MM.1S (cell line): Measurements from ENCODE around the gene DHX9.

Experiments used
- DNase-seq: peaks from one replicate; pipeline ENCODE4 v3.0.0-alpha.2; 2015
- H2AFZ ChIP-seq: fragments of 300-600 bp; sonication (generic); 2 replicates; pipeline ENCODE4 v1.6.0; 2016; ENCODE audit warnings: antibody characterized with exemption, low read length
- H3F3A ChIP-seq: fragments of 300-600 bp; sonication (generic); 2 replicates; pipeline ENCODE4 v1.6.1; 2016; ENCODE audit warnings: mild to moderate bottlenecking, antibody characterized with exemption, low read length, moderate library complexity, mixed read lengths; ENCODE audit not compliant: insufficient read depth
- H3K27ac ChIP-seq: fragments of 300-600 bp; sonication (generic); 2 replicates; pipeline ENCODE4 v1.5.1; 2016; ENCODE audit warnings: mild to moderate bottlenecking, low read length
- H3K27me3 ChIP-seq: fragments of 300-600 bp; sonication (generic); replicated peaks from 2 replicates; pipeline ENCODE4 v1.6.0; 2016; ENCODE audit warnings: low read length; ENCODE audit not compliant: insufficient read depth
- H3K36me3 ChIP-seq: fragments of 300-600 bp; sonication (generic); replicated peaks from 2 replicates; pipeline ENCODE4 v1.6.1; 2016; ENCODE audit warnings: mild to moderate bottlenecking, low read length, mixed read lengths; ENCODE audit not compliant: insufficient read depth
- H3K4me1 ChIP-seq: fragments of 300-600 bp; sonication (generic); 2 replicates; pipeline ENCODE4 v1.6.1; 2016; ENCODE audit warnings: low read length, mixed read lengths
- H3K4me2 ChIP-seq: fragments of 300-600 bp; sonication (generic); 2 replicates; pipeline ENCODE4 v1.6.0; 2016; ENCODE audit warnings: low read depth, low read length
- H3K4me3 ChIP-seq: fragments of 300-600 bp; sonication (generic); 2 replicates; pipeline ENCODE4 v1.5.1; 2016; ENCODE audit warnings: low read length, mixed read lengths
- H3K79me2 ChIP-seq: fragments of 300-600 bp; sonication (generic); 2 replicates; pipeline ENCODE4 v1.6.1; 2016; ENCODE audit warnings: mixed run types, low read length, mixed read lengths
- H3K9ac ChIP-seq: fragments of 300-600 bp; sonication (generic); 2 replicates; pipeline ENCODE4 v1.6.1; 2016; ENCODE audit warnings: low read length, mixed read lengths
- H3K9me2 ChIP-seq: fragments of 300-600 bp; sonication (generic); replicated peaks from 2 replicates; pipeline ENCODE4 v1.6.1; 2016; ENCODE audit warnings: mild to moderate bottlenecking, low read length, mixed read lengths; ENCODE audit not compliant: insufficient read depth
- H3K9me3 ChIP-seq: fragments of 300-600 bp; sonication (generic); replicated peaks from 2 replicates; pipeline ENCODE4 v1.6.1; 2016; ENCODE audit warnings: mild to moderate bottlenecking, low read length, mixed read lengths; ENCODE audit not compliant: insufficient read depth
- H4K20me1 ChIP-seq: fragments of 300-600 bp; sonication (generic); 2 replicates; pipeline ENCODE4 v1.6.1; 2016; ENCODE audit warnings: mild to moderate bottlenecking, low read length, moderate library complexity, mixed read lengths; ENCODE audit not compliant: insufficient read depth
- CTCF ChIP-seq: fragments of 300-600 bp; sonication (generic); IDR thresholded peaks from 2 replicates; pipeline ENCODE4 v1.5.1; 2016; ENCODE audit warnings: antibody characterized with exemption, low read length, mixed read lengths
- EZH2 ChIP-seq: fragments of 300-600 bp; sonication (generic); optimal IDR thresholded peaks from 2 replicates; pipeline ENCODE3; 2017; ENCODE audit warnings: low read depth, mild to moderate bottlenecking, antibody characterized with exemption, low read length, mixed read lengths
- EZH2phosphoT487 ChIP-seq: fragments of 300-600 bp; sonication (generic); IDR thresholded peaks from 2 replicates; pipeline ENCODE4 v1.6.1; 2018; ENCODE audit warnings: antibody characterized with exemption, low read length

The DHX9 gene

GRCh38 chr1:182909578-182909977 is 70.4 kb downstream of the DHX9 start:
- DNase-seq, result no peak
- H3K36me3 ChIP-seq, result no peaks in the 10 kb centered on the region
- no peaks in the 10 kb centered on the region for H3K9me2 ChIP-seq
- H3K79me2 ChIP-seq, result no peaks in the 10 kb centered on the region
- no peak overlapping the region for H3K4me3 ChIP-seq
- TF ChIP-seq EZH2phosphoT487, result no peak
- no peak for TF ChIP-seq EZH2
- TF ChIP-seq CTCF, result no peak
- H3K9ac ChIP-seq, result no peak overlapping the region
- no peaks in the 10 kb centered on the region for H3F3A ChIP-seq
- H3K9me3 ChIP-seq, result no peaks in the 10 kb centered on the region
- no peak overlapping the region for H3K4me2 ChIP-seq
- H4K20me1 ChIP-seq, result no peaks in the 10 kb centered on the region
- no peak overlapping the region for H3K27ac ChIP-seq
- H3K4me1 ChIP-seq, result no peaks in the 10 kb centered on the region
- no peaks in the 10 kb centered on the region for H3K27me3 ChIP-seq
- no peak overlapping the region for H2AFZ ChIP-seq

GRCh38 chr1:182910143-182910542 is 71.0 kb downstream of the DHX9 start:
- Histone ChIP-seq H3K79me2 (no peaks in the 10 kb centered on the region), H3K36me3 (no peaks in the 10 kb centered on the region), H3K4me3 (no peak overlapping the region), H2AFZ (no peak overlapping the region), H4K20me1 (no peaks in the 10 kb centered on the region), H3K9ac (no peak overlapping the region), H3F3A (no peaks in the 10 kb centered on the region), H3K4me2 (no peak overlapping the region), H3K27me3 (no peaks in the 10 kb centered on the region), H3K9me3 (no peaks in the 10 kb centered on the region), H3K27ac (no peak overlapping the region), H3K9me2 (no peaks in the 10 kb centered on the region), H3K4me1 (no peaks in the 10 kb centered on the region)
- DNase-seq, result no peak
- TF ChIP-seq EZH2phosphoT487 (no peak), EZH2 (no peak), CTCF (no peak)

- TF ChIP-seq CTCF, result no peak
- no peak for TF ChIP-seq EZH2phosphoT487
- no peak for TF ChIP-seq EZH2
- no peaks in the 10 kb centered on the region for H3K9me2 ChIP-seq
- H3K4me3 ChIP-seq, result no peak overlapping the region
- H3K9ac ChIP-seq, result no peak overlapping the region
- no peaks in the 10 kb centered on the region for H3K79me2 ChIP-seq
- H3K27me3 ChIP-seq, result no peaks in the 10 kb centered on the region
- no peaks in the 10 kb centered on the region for H3F3A ChIP-seq
- no peaks in the 10 kb centered on the region for H3K36me3 ChIP-seq
- no peaks in the 10 kb centered on the region for H3K9me3 ChIP-seq
- H2AFZ ChIP-seq, result no peak overlapping the region
- H3K4me1 ChIP-seq, result 0 out of 2 replicates have a peak, but pooled peaks cover 2% of the 10 kb centered on the region
- H4K20me1 ChIP-seq, result no peaks in the 10 kb centered on the region
- no peak overlapping the region for H3K4me2 ChIP-seq
- no peak overlapping the region for H3K27ac ChIP-seq
- no peak for DNase-seq
These were observed 74.3 kb downstream of the DHX9 start for GRCh38 chr1:182913401-182913800.
